Common myeloid progenitor, CD34-positive (primary cell): ENCODE results near the gene SYMPK.

ENCODE experiments used
- CTCF ChIA-PET: fragments of 350-600 bp; sonication (Branson Sonifier 250); formaldehyde crosslinking; loops from one replicate; lab custom pipeline; 2021; ENCODE audit warnings: antibody characterized with exemption; lab: Charles Lee
- POLR2A ChIA-PET: fragments of 350-600 bp; sonication (Branson Sonifier 250); formaldehyde crosslinking; loops from one replicate; lab custom pipeline; 2021; ENCODE audit warnings: antibody characterized with exemption; lab: Charles Lee
- DNase-seq, 3 donors: peaks; one replicate each; pipeline versions ENCODE4 v3.0.0 to v3.0.0-alpha.2; 2013
- H3K27ac ChIP-seq, 2 experiments: 1 replicate in 1 of 2; 2 replicates in 1 of 2; pipeline ENCODE4 v1.7.0; 2013; ENCODE audit warnings: inconsistent platforms in 2 of 2, low read length in 2 of 2, mild to moderate bottlenecking in 2 of 2, low read depth in 1 of 2, moderate library complexity in 1 of 2; ENCODE audit not compliant: severe bottlenecking in 2 of 2, insufficient read depth in 1 of 2, poor library complexity in 1 of 2
- H3K27me3 ChIP-seq, 5 experiments: replicated peaks in 2 of 5; 1 replicate in 3 of 5; 2 replicates in 2 of 5; pipeline versions ENCODE4 v1.6.1 to v1.7.0; 2013; ENCODE audit warnings: low read length in 4 of 5, mild to moderate bottlenecking in 2 of 5, moderate library complexity in 2 of 5, inconsistent platforms in 1 of 5; ENCODE audit not compliant: insufficient read depth in 5 of 5, control insufficient read depth in 4 of 5
- H3K36me3 ChIP-seq, 4 experiments: 1 replicate in 2 of 4; 2 replicates in 2 of 4; pipeline versions ENCODE4 v1.6.1 to v1.7.0; 2013; ENCODE audit warnings: low read length in 3 of 4, control low read depth in 1 of 4, mild to moderate bottlenecking in 1 of 4; ENCODE audit not compliant: control insufficient read depth in 4 of 4, insufficient read depth in 4 of 4
- H3K4me1 ChIP-seq, 4 experiments: 1 replicate in 3 of 4; 2 replicates in 1 of 4; pipeline versions ENCODE4 v1.6.1 to v1.7.1; 2013; ENCODE audit warnings: low read length in 3 of 4, mild to moderate bottlenecking in 3 of 4, control low read depth in 1 of 4, inconsistent platforms in 1 of 4, moderate library complexity in 1 of 4; ENCODE audit not compliant: control insufficient read depth in 4 of 4, insufficient read depth in 4 of 4; ENCODE audit errors: control extremely low read depth in 1 of 4
- H3K4me3 ChIP-seq, 7 experiments: 1 replicate in 4 of 7; 2 replicates in 3 of 7; pipeline versions ENCODE4 v1.5.1 to v1.7.0; 2013; ENCODE audit warnings: mild to moderate bottlenecking in 7 of 7, low read length in 6 of 7, moderate library complexity in 6 of 7, inconsistent platforms in 2 of 7, low read depth in 2 of 7, control low read depth in 1 of 7; ENCODE audit not compliant: insufficient read depth in 4 of 7, control insufficient read depth in 1 of 7; ENCODE audit errors: extremely low read depth in 1 of 7
- H3K9me3 ChIP-seq, 5 experiments: 1 replicate in 4 of 5; 2 replicates in 1 of 5; pipeline versions ENCODE4 v1.6.1 to v1.7.1; 2013; ENCODE audit warnings: low read length in 4 of 5, mild to moderate bottlenecking in 2 of 5, inconsistent platforms in 1 of 5, low read depth in 1 of 5, moderate library complexity in 1 of 5; ENCODE audit not compliant: control insufficient read depth in 4 of 5, insufficient read depth in 2 of 5; ENCODE audit errors: control extremely low read depth in 1 of 5
- WGBS: methylation state at CpG from one replicate; pipeline ENCODE4 v1.1.5; 2013; ENCODE audit not compliant: insufficient coverage; 5-methylcytosine and 5-hydroxymethylcytosine counted together

SYMPK gene

GRCh38 chr19:45848922-45849321, 14.0 kb downstream of the SYMPK start:
- Histone ChIP-seq H3K4me3 (no peak overlapping the region), H3K9me3 (no peaks in the 10 kb centered on the region), H3K27me3 (no peaks in the 10 kb centered on the region), H3K27ac (no peak overlapping the region), H3K36me3 (peaks cover 19 to 94% (median 59%) of the 10 kb centered on the region in 4 experiments), H3K4me1 (no peaks in the 10 kb centered on the region)
- 92% methylated on average over 2 of the region's 4 CpGs for WGBS
- ChIA-PET POLR2A (no interaction called here), CTCF (interaction anchor here (1.7 to 1.8 kb wide), 2 partner anchors 9 to 11 kb away, joined by 3 to 4 read pairs; no protein-coding TSS in a partner anchor)
- DNase-seq: peak in 2 of 3 donors; percentile 10 to 22

GRCh38 chr19:45847663-45848062, 15.3 kb downstream of the SYMPK start:
- Histone ChIP-seq H3K27me3 (no peaks in the 10 kb centered on the region), H3K4me3 (no peak overlapping the region), H3K36me3 (peaks cover 24 to 92% (median 60%) of the 10 kb centered on the region in 4 experiments), H3K27ac (no peak overlapping the region), H3K4me1 (no peaks in the 10 kb centered on the region), H3K9me3 (no peaks in the 10 kb centered on the region)
- CTCF ChIA-PET: interaction anchor here (2.2 kb wide), 1 partner anchor 12 kb away, joined by 5 read pairs; no protein-coding TSS in a partner anchor
- no peak for DNase-seq
- POLR2A ChIA-PET: no interaction called here
- 96% methylated on average over 12 of the region's 13 CpGs for WGBS

GRCh38 chr19:45842198-45842597, 20.7 kb downstream of the SYMPK start:
- DNase-seq: no peak
- Histone ChIP-seq H3K4me3 (no peak overlapping the region), H3K36me3 (peaks cover 24 to 84% (median 58%) of the 10 kb centered on the region in 4 experiments), H3K9me3 (peaks cover 0 to 7% (median 0%) of the 10 kb centered on the region in 5 experiments), H3K27ac (no peak overlapping the region), H3K4me1 (no peaks in the 10 kb centered on the region), H3K27me3 (no peaks in the 10 kb centered on the region)
- CTCF ChIA-PET: interaction anchor here (1.3 kb wide), 1 partner anchor 17 kb away, joined by 3 read pairs; no protein-coding TSS in a partner anchor
- WGBS: 99% methylated on average over 13 of the region's 14 CpGs
- POLR2A ChIA-PET: no interaction called here

DNA sequence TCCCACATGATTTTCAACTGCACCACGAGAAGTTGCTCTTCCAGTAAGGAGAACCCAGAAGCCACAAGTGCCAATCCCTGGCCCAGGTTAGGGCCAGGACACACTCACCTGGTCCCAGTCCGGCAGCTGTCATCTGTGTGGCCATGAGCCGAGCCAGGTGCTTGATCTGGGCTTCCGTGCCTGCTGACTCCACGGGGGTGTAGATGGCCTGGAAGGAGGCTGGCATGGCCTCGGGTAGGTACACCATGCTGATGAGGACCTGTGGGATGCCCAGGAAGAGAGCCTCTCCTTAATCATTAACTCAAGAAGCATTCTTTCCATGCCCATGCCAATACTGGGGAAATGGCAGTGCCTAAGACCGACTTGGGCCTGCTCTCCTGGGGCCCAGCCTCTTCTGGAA, 28.0 kb downstream of the SYMPK start:
- ChIA-PET CTCF (interaction anchor here (1.0 kb wide), 1 partner anchor 8 kb away, joined by 3 read pairs; no protein-coding TSS in a partner anchor), POLR2A (no interaction called here)
- Histone ChIP-seq H3K4me3 (no peak overlapping the region), H3K9me3 (peaks cover 0 to 7% (median 0%) of the 10 kb centered on the region in 5 experiments), H3K27me3 (no peaks in the 10 kb centered on the region), H3K4me1 (no peaks in the 10 kb centered on the region), H3K36me3 (peaks cover 18 to 89% (median 63%) of the 10 kb centered on the region in 4 experiments), H3K27ac (no peak overlapping the region)
- no peak for DNase-seq
- 86% methylated on average over 4 of the region's 7 CpGs for WGBS

DNA sequence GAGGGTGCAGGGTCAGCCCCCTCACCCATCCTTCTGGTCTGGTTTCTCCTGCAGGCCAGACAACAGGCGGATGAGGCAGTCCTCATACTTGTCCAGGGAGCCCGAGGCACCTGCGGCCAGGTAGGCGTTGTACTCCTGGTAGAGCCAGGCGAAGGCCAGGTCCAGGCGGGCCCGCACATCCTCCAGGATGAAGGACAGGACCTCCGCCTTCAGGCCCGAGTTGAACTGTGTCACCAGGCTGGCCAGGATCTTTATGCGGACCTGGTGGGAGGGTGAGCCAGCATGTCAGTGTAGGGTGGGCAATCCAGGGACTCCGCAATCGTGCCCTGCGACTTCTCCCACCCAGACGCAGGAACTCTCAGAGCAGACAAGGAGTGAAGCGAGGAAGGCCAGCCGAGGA, 34.0 kb downstream of the SYMPK start:
- DNase-seq: no peak
- CTCF ChIA-PET: interaction anchor here (0.5 to 2.0 kb wide), 3 partner anchors 11 to 316 kb away, joined by 3 to 6 read pairs (median 4); no protein-coding TSS in a partner anchor
- POLR2A ChIA-PET: no interaction called here
- H3K4me3 ChIP-seq: no peak overlapping the region
- H3K27me3 ChIP-seq: no peaks in the 10 kb centered on the region
- no peak overlapping the region for H3K27ac ChIP-seq
- no peaks in the 10 kb centered on the region for H3K4me1 ChIP-seq
- no peaks in the 10 kb centered on the region for H3K9me3 ChIP-seq
- 91% methylated on average over 16 of the region's 16 CpGs for WGBS
- H3K36me3 ChIP-seq: peaks cover 17 to 92% (median 66%) of the 10 kb centered on the region in 4 experiments

DNA sequence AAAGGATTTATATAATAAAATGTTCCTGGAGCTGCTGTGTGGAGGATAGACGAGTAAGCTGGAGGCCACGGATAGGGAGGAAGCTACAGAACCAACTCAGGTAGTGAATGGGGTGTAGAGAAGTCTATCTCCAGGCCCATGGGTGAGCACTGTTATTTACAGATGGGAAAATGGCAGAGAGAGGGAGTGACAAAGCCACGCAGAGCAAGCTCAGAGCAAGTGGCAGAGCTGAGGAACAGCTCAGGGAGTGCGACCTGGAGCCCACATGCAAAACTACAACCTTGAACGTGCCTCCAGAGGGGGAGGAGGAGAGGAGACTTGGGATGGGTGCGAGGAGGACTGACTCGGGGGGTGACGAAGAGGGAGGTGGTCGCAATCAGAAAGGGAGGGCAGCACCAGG, 34.4 kb downstream of the SYMPK start:
- no peaks in the 10 kb centered on the region for H3K9me3 ChIP-seq
- no peak overlapping the region for H3K4me3 ChIP-seq
- peaks cover 17 to 95% (median 67%) of the 10 kb centered on the region in 4 experiments for H3K36me3 ChIP-seq
- ChIA-PET POLR2A (no interaction called here), CTCF (interaction anchor here (0.5 to 1.1 kb wide), 2 partner anchors 11 to 315 kb away, joined by 3 to 4 read pairs; no protein-coding TSS in a partner anchor)
- H3K27ac ChIP-seq: no peak overlapping the region
- DNase-seq: no peak
- no peaks in the 10 kb centered on the region for H3K27me3 ChIP-seq
- WGBS: 94% methylated on average over 6 of the region's 9 CpGs
- no peaks in the 10 kb centered on the region for H3K4me1 ChIP-seq

- no peaks in the 10 kb centered on the region for H3K27me3 ChIP-seq
- H3K27ac ChIP-seq: no peak overlapping the region
- ChIA-PET POLR2A (no interaction called here), CTCF (interaction anchor here (0.8 to 1.5 kb wide), 3 partner anchors 8 to 37 kb away, joined by 3 to 4 read pairs (median 3); partner anchors contain the start of gene FOXA3)
- DNase-seq: no peak
- peaks cover 22 to 97% (median 73%) of the 10 kb centered on the region in 4 experiments for H3K36me3 ChIP-seq
- WGBS: 98% methylated on average over 14 of the region's 16 CpGs
- H3K4me1 ChIP-seq: no peaks in the 10 kb centered on the region
- H3K4me3 ChIP-seq: no peak overlapping the region
- H3K9me3 ChIP-seq: no peaks in the 10 kb centered on the region
These were observed 35.4 kb downstream of the SYMPK start for GRCh38 chr19:45827459-45828093.
